ENCODE results near the gene CDHR3.
A peak's percentile ranks its signal among the peaks of the same experiment; 100 is the strongest.

CDHR3 gene

GRCh38 chr7:106064316-106064715 is 101.3 kb downstream of the CDHR3 start:
- no peak overlapping the region for H3K4me3 ChIP-seq (ENCODE audit: insufficient read depth, low read length, poor library complexity, severe bottlenecking)
- H3K4me2 ChIP-seq (ENCODE audit: low read depth, low read length, poor library complexity, severe bottlenecking): peak overlapping the region; percentile 52
- H3K79me2 ChIP-seq (ENCODE audit: insufficient read depth, low read length): peaks cover 18% of the 10 kb centered on the region
- TF ChIP-seq EZH2phosphoT487 (conservative IDR thresholded peaks at IDR 0.05; ENCODE audit: low read length) (no peak), CTCF (IDR thresholded peaks at IDR 0.05; ENCODE audit: insufficient read depth, low read length, poor library complexity, severe bottlenecking) (no peak)
- H3F3A ChIP-seq (ENCODE audit: insufficient read depth): peaks cover 82% of the 10 kb centered on the region
- H4K20me1 ChIP-seq (ENCODE audit: low read depth, low read length): no peaks in the 10 kb centered on the region
- H3K36me3 ChIP-seq (ENCODE audit: low read length): peaks cover 5% of the 10 kb centered on the region; the same call in 1 of the 2 replicates
- no peaks in the 10 kb centered on the region for H3K27me3 ChIP-seq (ENCODE audit: low read length)
- no peaks in the 10 kb centered on the region for H3K9me2 ChIP-seq (replicated peaks; ENCODE audit: insufficient read depth, low read length)
- H3K9me3 ChIP-seq (ENCODE audit: insufficient read depth, low read length): 0 out of 2 replicates have a peak, but pooled peaks cover 7% of the 10 kb centered on the region
- H2AFZ ChIP-seq (ENCODE audit: low read depth, low read length, severe bottlenecking): no peak overlapping the region
- peak overlapping the region; percentile 62 for H3K9ac ChIP-seq (ENCODE audit: low read length)
- H3K27ac ChIP-seq (ENCODE audit: low read depth, low read length): peak overlapping the region; percentile 97

GRCh38 chr7:106064771-106065574 is 101.9 kb downstream of the CDHR3 start:
- Histone ChIP-seq H3K79me2 (ENCODE audit: insufficient read depth, low read length) (peaks cover 11% of the 10 kb centered on the region), H4K20me1 (ENCODE audit: low read depth, low read length) (no peaks in the 10 kb centered on the region), H3K27me3 (ENCODE audit: low read length) (no peaks in the 10 kb centered on the region), H3K4me2 (ENCODE audit: low read depth, low read length, poor library complexity, severe bottlenecking) (peak overlapping the region; percentile 52), H3K36me3 (ENCODE audit: low read length) (peaks cover 5% of the 10 kb centered on the region; the same call in 1 of the 2 replicates), H3F3A (ENCODE audit: insufficient read depth) (peaks cover 85% of the 10 kb centered on the region), H2AFZ (ENCODE audit: low read depth, low read length, severe bottlenecking) (no peak overlapping the region), H3K9me3 (ENCODE audit: insufficient read depth, low read length) (0 out of 2 replicates have a peak, but pooled peaks cover 7% of the 10 kb centered on the region), H3K9ac (ENCODE audit: low read length) (peak overlapping the region; percentile 62), H3K4me3 (ENCODE audit: insufficient read depth, low read length, poor library complexity, severe bottlenecking) (no peak overlapping the region), H3K27ac (ENCODE audit: low read depth, low read length) (peak overlapping the region; percentile 97), H3K9me2 (replicated peaks; ENCODE audit: insufficient read depth, low read length) (no peaks in the 10 kb centered on the region)
- TF ChIP-seq CTCF (IDR thresholded peaks at IDR 0.05; ENCODE audit: insufficient read depth, low read length, poor library complexity, severe bottlenecking) (no peak), EZH2phosphoT487 (conservative IDR thresholded peaks at IDR 0.05; ENCODE audit: low read length) (no peak)

- Histone ChIP-seq H3K79me2 (ENCODE audit: insufficient read depth, low read length) (peaks cover 5% of the 10 kb centered on the region; the same call in 1 of the 2 replicates), H3K9ac (ENCODE audit: low read length) (0 out of 2 replicates have a peak overlapping the region, but pooled peaks have one; percentile 62), H4K20me1 (ENCODE audit: low read depth, low read length) (no peaks in the 10 kb centered on the region), H2AFZ (ENCODE audit: low read depth, low read length, severe bottlenecking) (no peak overlapping the region), H3K27ac (ENCODE audit: low read depth, low read length) (peak overlapping the region; percentile 97), H3K27me3 (ENCODE audit: low read length) (no peaks in the 10 kb centered on the region), H3F3A (ENCODE audit: insufficient read depth) (peaks cover 85% of the 10 kb centered on the region), H3K9me3 (ENCODE audit: insufficient read depth, low read length) (no peaks in the 10 kb centered on the region), H3K4me2 (ENCODE audit: low read depth, low read length, poor library complexity, severe bottlenecking) (no peak overlapping the region), H3K4me3 (ENCODE audit: insufficient read depth, low read length, poor library complexity, severe bottlenecking) (no peak overlapping the region), H3K9me2 (replicated peaks; ENCODE audit: insufficient read depth, low read length) (no peaks in the 10 kb centered on the region), H3K36me3 (ENCODE audit: low read length) (no peaks in the 10 kb centered on the region; the same call in 1 of the 2 replicates)
- TF ChIP-seq EZH2phosphoT487 (conservative IDR thresholded peaks at IDR 0.05; ENCODE audit: low read length): no peak
Measured at GRCh38 chr7:106065575-106066500, 102.8 kb downstream of the CDHR3 start.

Measured in SU-DHL-6 (cell line).